NCI-H748 treated with DMSO at 0.1 percent for 48 hours (cell line): ENCODE measurements around the gene KIF16B.
"Not testable (repeated sequence)": the region's sequence is repeated elsewhere in the genome, so short reads cannot be mapped to it uniquely, and the experiment has no call there.

Experiments
- DNase-seq: peaks from one replicate; lab custom pipeline; 2025; lab: John Stamatoyannopoulos, UW

Gene KIF16B

DNA sequence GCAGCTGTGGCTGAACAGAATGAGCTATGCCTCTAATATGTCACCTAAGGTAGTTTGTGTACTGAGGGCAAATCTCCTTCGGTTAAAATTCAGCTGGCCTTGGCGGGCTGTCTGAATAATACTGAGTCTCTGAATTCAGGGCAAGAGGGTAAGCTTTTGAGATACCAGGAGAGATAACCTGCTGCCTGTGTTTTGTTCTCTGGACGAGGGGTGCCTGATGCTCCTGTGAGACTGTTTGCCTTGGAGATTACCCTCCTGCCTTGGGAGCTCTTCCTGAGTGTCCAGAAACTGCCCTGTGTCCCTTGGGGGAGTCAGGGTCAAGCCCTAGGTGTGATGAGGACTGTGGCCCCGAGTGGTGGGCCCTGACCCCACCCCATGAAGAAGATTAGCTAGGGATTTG, 282.9 kb downstream of the KIF16B start:
- DNase-seq: no peak

DNA sequence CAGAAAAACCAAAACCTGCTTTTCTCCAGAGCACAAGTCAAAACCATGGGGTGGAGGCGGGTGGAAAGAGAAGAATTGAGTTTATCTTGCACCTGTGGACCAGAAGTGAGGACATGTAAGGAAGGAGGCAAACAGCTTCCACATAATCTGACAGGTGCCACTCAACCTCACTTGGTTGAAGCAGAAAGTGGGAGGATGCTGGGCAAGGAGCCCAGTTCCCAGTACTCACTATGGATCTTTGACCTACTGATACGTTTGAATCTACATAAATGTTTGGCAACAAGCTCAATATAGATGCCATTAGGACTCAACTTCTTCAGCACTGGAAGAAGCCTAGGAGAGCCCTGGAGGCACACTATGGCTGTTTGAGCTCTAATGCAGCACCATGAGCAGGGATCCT, 285.5 kb downstream of the KIF16B start:
- DNase-seq: no peak

DNA sequence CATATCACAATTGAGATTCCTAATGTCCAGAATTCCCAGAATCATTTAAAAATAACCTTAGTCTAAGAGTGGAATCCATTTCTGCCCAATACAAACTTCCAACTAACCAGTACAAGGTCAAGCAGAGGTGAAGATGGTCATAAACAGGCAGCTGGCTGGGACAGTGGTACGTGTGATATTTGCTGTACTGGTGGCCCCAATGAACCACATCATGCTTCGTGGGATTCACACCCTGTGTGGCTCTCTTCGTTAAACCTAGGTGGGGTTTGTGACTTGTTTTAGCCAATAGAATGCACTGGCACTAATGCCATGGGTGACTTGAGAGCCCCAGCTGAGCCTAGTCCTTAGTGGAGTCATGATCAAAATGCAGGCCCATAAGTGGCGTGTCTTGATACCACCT, 286.6 kb downstream of the KIF16B start:
- no peak for DNase-seq

DNA sequence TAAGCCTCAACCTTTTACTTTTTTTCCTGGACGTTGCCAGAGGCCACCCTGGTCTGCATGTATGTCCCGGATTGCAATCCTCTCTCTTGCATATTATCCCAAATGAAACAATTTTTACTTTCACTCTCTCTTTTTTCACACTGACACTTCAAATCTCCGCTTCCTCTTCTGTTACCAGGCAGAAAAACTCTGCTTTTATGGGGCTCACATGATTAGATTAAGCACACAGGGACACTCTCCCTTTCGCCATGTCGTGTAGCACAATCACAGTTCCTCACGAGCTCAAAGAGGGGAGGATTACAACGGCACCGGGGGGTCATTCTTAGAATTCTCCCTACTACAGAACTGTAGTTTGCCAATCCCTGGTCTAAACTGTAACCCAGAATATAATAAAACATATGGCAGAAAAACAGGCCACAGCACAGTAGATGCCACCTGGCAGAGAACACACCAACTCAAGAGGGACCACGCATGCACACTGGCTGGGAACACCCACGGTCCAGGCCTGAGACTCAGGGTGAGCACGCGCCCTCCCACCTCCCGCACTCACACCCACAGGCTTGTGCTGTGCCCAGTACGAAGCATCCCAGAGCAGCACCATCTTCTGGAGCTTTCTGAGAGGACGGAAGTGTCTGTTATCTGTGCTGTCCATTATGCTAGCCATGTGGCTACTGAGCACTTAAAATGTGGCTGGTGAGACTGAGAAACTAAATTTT, 288.7 kb downstream of the KIF16B start:
- DNase-seq: no peak

DNA sequence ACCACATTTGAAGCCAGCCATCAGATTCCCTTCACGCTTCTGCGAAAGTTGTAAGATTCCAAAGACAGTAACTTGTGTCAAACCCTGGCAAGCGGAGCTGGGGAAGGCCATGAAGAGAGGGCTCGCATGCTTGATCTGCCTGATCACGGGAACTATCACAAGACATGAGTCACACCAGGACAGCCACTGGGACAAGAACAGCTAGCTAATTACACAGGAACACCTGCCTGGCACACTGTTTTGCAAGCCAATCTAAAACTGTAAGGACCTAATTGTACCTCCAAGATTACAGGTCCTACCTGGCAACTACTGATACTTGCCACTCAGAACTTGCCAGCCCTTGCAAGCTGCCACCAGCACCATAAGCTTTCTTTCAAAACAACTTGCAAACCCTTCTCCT, 289.3 kb downstream of the KIF16B start:
- no peak for DNase-seq

DNA sequence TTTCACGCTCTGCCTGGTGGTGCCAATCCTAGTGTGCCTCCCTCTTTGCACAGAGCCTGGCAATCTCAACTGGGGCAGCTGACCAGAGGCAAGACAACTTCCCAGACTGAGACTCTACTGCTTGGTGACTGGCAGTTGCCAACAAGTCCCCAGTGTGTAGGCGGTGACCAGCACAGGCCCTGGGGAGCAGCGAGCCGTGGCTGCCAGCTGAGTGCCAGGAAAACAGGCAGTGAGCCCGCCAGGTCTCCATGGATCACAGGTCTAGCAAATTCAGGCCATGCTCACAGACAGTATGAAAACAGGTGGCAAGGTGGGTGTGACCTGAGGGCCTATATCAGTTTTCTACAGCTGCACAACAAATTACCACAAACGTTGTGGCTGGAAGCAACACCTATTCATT, 289.9 kb downstream of the KIF16B start:
- no peak for DNase-seq

DNA sequence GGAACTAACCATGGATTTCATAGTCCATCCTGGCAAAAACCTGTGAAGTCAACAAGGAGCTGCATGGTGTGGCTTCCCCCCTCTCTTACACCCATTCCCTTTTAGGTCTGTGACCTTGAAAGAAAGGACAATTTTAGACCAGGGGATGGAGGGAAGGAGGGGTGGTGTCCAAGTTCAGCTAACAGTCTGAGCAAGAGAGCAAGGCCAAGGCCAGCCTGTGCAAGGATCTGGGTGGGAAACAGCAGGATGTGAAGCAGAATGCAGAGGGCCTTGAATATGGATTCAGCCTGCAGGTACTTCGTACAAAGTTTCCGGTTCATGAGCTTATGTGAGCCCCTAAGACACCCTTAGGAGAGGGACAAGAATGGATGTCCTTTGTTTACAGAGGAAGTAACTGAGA, 293.0 kb downstream of the KIF16B start:
- DNase-seq: no peak

DNA sequence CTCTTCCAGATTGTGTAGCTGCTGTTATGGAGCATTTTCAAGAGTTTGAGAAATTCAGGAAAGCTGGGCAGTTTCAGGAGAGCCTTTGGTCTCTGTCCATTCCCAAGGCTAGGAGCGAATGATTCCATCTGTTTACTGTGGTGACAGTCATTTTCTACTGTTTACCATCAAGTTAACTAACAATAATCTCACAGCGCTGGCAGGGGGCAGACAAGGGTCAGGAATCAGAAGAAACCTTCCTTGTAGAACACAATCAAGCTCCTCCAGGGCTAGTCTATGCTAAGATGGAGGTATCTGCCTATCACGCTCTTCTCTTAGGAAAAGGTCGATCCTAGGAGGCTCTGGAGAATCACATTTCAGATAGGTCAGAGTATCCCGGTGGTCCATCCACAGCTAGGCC, 293.9 kb downstream of the KIF16B start:
- DNase-seq: no peak

DNA sequence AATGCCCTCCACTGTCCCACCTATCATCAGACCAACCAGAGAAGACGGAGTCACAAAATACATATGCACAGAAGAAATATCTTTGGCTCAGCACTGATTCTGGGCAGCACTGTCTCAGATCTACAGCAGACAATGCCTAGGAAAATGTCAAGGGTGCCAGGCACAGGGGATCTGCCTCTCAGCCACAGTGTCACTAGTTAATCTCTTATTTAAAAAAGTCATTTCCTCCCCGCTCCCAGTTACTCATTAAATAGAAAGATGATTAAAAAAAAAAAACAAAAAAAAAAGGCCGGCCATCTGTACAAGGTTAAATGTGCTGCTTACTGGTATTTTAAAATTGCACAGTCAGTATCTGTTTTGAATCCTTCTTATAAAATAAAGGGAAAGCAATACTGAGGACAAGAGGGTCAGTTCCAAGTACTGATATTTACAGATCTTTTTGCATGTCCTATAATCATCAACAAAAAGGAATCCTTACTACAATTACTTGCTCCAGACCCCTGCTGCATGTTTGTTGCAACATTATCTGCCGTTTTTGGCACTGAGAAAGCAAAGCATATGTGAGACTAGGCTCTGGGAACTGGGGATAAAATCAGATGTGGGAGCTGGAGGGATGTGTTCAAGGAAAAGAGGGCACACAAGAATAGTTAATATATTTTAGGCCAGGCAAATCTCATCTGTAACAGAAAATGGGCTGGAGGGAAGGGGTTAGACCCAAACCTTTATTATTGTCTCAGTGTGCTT, 299.3 kb downstream of the KIF16B start:
- no peak for DNase-seq

DNA sequence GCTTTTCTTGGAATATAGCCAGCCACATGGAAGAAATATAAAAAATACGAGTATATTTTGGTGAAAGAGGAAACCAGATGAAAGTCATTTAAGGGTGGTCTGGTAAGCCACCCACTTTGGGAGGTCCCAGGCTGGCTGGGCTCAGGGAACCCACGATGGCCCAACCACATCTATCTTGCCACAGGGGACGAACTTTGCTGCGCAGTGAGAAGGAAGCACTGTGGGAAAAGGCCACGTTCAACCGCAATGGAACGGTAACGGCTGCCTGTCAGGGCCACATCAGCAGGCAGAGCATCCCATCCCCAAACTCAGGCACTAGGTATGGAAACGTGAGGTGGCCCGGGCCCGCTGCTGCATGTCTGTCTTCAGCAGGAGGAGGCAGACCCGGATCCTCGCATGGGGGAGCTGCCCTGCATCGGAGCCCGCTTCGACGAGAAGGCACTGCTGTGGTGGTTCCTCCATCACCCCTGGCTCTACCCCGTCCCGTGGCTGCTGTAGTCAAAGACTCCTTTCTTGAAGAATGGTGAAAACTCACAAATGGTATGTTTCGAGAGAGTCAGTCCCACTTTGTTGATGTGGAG, 300.4 kb downstream of the KIF16B start:
- no peak for DNase-seq

DNA sequence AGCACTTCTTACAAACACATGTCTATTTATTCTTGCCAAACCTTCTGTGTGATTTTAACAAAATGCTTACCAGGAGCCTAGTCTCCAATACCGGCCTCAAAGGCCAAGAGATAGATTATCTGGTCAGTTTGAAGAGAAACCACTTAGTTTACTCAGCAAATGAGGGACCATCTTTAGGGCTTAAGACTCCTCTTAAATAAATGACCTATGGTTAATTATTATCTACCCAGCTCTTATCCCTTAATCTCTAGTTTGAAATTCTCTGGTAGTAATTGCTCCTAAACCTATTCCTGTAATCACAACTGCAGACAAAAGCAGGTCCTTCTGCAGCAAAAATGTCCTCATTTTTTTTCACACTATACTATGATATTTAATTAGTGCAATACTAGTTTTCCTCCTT, 301.8 kb downstream of the KIF16B start:
- DNase-seq: no peak

DNA sequence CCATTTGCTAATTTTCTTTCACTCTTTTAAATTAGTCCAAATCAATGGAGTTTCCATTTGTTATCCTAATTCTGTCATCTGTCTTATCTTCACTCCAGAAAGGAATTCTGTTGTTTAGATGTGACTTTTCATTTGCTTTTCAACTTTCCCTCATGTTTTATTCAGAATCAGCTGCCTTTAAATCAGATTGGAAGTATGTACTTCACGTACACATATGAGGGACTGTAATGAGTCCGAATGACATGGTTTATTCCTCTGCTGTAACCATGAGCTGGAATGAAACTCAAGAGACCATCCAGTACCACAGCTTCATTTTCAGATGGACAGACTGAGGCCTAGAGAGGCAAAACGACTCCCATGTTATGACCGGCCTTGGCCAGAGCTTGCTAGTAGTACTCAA, 302.3 kb downstream of the KIF16B start:
- DNase-seq: no peak

DNA sequence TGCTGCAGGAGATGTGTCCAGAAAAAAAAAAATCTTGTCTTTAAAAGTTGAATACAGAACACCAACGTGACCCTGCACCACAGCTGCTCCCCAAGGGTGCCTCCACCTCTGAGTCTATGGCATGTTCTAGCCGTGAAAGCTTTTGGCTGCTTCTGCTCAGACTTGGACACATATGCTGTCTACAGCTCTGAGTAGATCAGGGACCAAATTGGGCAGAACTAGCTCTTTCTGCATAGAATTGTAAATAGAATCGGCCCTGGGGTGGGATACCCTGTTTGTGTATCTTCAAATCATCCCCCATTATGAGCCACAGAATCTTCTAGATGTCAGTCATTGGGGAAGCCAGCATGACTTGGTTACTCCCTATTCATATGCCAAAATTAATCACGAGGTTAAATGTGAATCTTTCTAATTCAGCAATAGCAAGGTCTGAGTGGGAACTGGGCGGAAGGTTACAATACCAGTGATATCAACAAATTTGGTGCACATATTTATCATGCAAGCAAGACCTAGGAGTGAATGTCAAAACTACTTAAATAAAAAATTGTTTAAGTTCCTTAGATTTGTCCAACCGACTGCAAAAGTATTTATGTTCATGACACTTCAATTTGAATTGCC, 302.8 kb downstream of the KIF16B start:
- no peak for DNase-seq

DNA sequence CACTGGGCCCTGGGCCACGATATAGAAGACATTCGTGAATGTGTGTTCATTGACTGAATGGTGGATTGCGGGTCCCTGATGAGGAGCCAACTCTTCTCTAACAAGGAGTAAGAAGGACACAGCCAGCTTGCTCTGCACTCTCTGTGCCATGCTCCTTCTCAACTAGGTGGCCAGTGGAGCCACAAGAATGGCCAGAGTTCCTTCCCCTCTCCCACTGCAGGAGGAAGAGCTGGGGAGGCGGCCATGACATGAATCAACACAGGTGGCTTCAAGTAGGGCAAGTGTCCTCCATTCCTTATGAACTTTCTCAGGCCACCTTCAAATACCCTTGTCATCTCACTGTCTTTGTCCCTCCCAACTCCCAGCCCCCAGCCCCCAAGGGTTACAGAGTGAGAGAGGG, 305.7 kb downstream of the KIF16B start:
- no peak for DNase-seq

DNA sequence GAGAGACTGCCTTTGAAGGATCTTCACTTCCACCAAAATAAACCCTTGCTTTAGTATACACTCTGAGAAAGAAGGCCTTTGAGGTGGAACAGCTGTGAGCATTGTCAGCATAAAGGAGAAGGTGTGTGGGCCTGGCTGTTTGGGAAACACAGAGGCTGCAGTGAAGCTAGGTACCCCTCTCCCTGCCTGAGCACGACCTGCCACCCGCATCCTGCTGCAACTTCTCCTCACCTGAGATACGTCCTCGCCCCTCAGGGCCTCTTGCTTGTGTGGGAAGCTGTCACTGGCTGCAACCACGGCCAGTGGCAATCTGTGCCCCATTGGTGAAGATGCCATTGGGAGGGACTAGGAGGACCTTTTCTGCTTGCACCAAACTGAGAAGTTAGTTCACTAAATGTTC, 307.9 kb downstream of the KIF16B start:
- DNase-seq: no peak

DNA sequence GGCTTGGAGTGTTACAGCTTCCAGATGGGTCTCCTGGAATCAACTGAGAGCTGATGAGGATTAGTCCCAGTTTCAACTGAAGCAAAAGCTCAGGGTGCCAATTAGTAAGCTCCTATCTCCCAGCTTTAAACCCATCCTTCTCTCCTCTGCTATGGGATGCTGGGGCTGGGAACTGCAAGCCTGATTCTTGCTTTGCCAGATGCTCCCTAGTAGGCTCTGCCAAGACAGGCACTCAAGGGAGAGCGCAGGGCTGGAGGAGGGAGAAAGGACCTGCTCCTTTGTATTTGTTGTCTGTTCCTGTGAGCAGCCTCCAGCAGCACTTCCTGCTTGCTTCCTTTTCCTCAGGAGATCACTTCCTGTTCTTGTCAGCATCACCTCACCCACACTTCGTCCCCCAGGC, 309.7 kb downstream of the KIF16B start:
- no peak for DNase-seq

DNA sequence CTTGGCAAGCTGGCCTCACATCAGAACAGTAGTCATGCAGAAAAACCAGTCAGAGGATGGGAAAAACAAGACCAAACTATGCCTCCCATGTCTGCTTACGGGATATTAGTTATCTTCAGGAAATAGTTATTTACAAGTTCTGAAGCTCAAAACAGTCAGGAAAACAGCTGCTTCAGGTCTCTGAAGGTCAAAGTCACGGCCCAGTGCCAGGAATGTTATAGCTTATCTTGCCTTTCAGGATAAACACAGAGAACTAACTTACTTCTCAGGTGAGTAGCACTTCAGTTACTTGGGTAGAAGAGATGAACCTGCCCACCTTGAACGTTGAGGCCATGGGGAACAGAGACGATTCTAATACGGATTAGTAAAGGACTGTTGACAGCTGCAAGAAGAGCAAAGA, 310.7 kb downstream of the KIF16B start:
- no peak for DNase-seq

DNA sequence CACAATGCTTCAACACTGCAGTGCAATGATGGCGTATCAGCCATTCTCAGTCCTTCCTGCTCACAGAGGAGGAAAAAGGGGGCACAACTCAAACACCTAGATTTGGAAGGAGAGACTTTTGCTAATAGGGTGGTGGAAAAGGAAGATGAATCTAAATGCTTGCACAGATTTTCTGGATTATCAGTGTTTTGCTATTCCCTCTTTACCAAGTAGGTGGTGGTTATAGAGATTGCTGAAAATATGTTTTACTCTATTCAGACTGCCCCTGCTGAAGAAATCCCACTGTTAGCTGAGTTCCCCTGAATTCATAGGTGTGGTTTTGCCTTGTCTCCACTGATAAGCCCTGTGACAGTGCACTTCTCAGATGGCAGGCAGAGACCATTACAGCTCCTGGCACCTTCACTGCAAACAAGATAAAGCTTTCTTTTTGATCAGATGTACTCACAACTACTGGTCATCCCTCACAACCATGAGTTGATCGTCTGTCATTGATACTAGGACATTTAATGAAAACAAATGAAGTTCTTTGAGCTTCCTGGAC, 311.4 kb downstream of the KIF16B start:
- no peak for DNase-seq

DNA sequence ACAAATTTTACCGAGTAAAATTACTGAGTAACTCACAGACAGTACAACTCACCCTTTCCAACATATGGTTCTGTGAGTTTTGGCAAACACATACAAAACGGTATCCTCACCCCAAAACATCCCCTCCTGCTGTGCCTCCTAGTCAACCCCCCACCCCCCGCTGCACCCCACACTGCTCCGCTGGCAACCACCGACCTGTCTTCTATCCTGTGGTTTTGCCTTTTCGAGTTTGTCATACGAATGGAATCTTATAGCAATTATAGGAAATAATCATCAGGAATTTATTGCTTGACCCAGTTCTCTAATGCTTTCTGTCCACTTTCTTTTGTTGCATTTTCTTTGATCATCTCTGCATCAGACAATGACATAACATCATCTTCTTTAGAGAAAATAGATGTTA, 312.3 kb downstream of the KIF16B start:
- no peak for DNase-seq

DNA sequence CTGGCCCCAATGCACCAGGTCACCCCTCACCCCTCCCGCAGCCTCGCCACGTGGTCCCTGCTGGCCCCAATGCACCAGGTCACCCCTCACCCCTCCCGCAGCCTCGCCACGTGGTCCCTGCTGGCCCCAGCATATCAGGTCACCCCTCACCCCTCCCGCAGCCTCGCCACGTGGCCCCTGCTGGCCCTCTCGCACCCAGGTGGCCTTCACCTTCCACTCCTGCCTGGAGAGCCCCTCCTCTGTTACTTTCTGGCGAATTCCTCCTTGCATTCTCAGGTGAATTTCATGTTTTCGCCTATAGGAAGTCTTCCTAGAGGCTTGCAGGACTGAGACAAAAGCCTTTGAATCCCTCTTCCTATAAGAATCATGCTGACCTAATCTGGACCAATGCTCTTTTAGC, 313.1 kb downstream of the KIF16B start:
- DNase-seq: not testable (repeated sequence)

DNA sequence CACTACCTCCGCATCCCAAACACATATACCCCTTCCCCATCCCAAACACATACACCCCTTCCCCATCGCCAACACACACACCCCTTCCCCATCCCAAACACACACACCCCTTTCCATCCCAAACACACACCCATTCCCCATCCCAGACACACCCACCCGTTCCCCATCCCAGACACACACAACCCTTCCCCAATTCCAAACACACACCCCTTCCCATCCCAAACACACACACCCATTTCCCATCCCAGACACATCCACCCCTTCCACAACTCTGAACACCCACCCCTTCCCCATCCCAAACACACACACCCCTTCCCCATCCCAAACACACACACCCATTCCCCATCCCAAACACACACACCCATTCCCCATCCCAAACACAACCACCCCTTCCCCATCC, 314.5 kb downstream of the KIF16B start:
- DNase-seq: no peak

DNA sequence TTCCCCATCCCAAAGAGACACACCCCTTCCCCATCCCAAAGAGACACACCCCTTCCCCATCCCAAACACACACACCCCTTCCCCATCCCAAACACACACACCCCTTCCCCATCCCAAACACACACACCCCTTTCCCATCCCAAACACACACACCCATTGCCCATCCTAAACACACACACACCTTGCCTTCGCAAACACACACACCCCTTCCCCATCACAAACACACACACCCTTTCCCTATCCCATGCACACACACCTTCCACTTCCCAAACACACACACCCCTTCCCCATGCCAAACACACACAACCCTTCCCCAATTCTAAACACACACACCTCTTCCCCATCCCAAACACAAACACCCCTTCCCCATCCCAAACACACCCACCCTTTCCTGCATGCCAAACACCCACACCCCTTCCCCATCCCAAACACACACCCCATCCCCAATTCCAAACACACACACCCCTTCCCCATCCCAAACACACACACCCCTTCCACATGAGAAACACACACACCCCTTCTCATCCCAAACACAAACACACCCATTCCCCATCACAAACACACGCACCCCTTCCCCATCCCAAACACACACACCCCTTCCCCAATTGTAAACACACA, 315.3 kb downstream of the KIF16B start:
- DNase-seq: no peak
